MM.1S (cell line): ENCODE measurements around the gene TULP4.

Source experiments
- CTCF ChIP-seq: fragments of 300-600 bp; sonication (generic); IDR thresholded peaks from 2 replicates; pipeline ENCODE4 v1.5.1; 2016; ENCODE audit warnings: antibody characterized with exemption, low read length, mixed read lengths
- EZH2 ChIP-seq: fragments of 300-600 bp; sonication (generic); optimal IDR thresholded peaks from 2 replicates; pipeline ENCODE3; 2017; ENCODE audit warnings: low read depth, mild to moderate bottlenecking, antibody characterized with exemption, low read length, mixed read lengths
- EZH2phosphoT487 ChIP-seq: fragments of 300-600 bp; sonication (generic); IDR thresholded peaks from 2 replicates; pipeline ENCODE4 v1.6.1; 2018; ENCODE audit warnings: antibody characterized with exemption, low read length

GRCh38 chr6:158312165-158312564 is at the start of gene TULP4:
- TF ChIP-seq CTCF (no peak), EZH2 (no peak), EZH2phosphoT487 (no peak)
